GM18499 (cell line): ENCODE data around the gene CNIH2.

Experiments used
- ATAC-seq: cut with Tn5 transposase; IDR thresholded peaks from one replicate; pipeline ENCODE4 v1.9.1; 2021; ENCODE audit warnings: moderate number of reproducible peaks; ENCODE audit not compliant: insufficient read depth, unreplicated experiment

Gene CNIH2

DNA sequence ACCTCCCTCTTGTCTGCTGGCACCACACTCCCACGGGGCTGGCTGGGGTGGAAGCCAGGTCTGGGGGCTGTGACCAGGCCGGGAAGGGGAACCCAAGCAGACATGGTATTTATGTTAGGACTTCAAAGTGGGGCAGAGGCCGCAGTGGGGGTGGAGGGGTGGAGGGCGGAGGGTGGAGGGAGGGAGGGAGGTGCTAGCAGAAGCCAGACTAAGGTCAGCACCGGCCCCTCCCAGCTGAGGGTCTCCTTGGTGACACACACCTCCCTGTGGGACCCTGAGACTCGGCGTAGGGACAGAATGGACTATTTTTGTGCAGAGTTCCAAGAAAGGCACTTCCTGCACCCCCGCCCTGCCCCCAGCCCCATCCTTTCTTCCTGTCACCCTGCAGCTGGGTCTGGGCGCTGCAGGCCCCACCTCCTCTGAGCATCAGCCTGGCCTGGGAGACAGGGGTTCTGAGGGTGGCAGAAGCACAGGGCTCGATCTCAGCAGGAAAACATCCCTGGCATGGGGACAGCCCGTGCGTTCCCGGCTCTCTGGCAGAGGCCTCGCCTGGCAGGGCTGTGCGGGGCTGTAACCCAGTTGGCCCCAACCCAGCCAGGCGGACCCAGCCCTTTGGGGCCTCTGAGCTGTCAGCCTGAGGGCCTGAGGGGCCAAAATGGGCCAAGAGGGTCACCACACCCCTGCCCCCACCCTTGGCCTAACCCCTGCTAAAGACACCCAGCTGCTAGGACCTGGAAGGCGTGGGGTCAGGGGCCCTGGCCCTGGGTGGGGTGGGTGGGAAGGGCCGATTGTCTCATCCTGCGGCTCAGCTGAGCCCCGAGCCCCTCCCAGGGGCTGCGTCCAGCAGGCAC is 48.5 kb downstream of the CNIH2 start:
- ATAC-seq, result no peak

GRCh38 chr11:66327171-66328030 is 49.4 kb downstream of the CNIH2 start:
- no peak for ATAC-seq

GRCh38 chr11:66328031-66328301 is 50.0 kb downstream of the CNIH2 start:
- ATAC-seq, result no peak

GRCh38 chr11:66328302-66329144 is 50.5 kb downstream of the CNIH2 start:
- ATAC-seq, result no peak

GRCh38 chr11:66329165-66329673 is 51.2 kb downstream of the CNIH2 start:
- no peak for ATAC-seq

GRCh38 chr11:66330931-66331330 is 53.0 kb downstream of the CNIH2 start:
- no peak for ATAC-seq

DNA sequence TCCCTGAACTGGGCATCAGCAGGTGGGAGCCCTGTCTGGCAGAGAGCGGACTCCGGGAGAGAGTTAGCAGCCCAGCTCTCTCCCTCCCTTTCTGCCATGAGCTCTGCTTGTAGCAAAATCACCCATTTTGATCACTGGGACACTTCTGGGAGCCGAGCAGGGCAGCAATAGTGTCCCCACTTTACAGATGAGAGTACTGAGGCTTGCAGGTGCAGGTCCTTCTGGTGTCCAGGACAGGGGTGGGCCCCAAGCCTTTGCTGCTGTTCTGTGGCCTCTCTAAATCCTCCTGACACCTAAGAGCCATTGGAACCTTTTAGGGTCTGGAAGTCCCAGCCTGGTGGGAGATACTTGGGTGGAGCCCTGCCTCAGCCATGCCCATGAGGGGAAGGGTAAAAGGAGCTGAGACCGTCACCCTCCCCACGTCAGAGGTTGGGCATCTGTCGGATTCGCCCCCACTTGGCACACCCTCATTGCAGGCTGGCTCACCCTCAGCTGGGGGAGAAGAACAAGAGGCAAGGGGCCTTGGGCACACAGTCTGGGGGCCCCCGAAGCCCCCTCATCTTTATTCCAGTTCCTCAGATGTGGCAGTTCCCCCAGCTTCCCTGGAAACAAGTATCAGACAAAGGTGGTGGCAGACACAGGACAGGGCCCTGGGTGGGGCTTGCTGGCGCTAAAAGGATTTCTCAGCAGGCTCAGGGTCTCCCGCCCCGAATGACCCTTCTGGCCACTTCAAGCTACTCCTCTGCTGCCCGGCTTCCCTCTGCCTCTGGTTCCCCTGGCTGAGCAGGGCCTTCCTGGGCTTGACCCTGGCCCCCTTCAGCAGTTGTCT is 53.8 kb downstream of the CNIH2 start:
- no peak for ATAC-seq

DNA sequence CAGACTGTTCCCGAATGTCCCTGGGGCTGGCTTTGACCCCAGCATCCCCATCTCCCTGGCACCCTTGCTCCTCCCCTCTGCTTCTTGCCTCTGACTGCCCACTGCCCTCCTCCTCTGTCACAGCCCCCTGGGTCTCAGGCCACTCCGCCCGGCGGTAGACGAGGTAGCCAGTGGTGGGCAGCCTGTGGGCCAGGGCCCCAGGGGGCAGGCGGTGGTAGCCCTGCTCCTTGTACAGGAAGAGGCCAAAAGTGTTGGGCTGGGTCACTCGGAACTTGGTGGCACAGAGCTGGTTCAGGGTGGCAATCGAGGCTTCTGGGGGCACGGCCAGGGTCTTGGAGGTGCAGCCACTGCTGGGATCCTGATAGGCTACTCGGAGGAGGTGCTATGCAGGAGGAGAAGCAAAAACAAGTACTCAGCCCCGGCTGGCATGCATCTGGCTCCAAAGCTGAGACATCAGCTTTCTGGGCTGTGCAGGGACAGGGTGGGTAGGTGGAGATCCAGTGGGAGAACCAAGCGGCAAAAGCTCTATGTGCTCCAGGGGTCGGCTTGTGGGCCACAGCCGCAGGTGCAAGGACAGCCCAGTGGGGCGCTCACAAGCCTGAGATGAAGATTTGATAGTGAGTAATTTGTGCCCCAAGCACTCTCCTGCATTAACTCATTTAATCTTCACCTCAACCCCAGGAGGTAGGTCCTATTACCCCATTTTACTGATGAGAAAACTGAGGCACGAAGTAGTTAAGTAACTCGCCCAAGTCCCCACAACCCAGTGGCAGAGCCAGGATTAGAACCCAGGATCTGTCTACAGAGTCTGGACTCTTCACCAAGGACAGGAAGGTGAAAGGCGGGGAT is 54.6 kb downstream of the CNIH2 start:
- no peak for ATAC-seq

GRCh38 chr11:66333220-66333877 is 55.4 kb downstream of the CNIH2 start:
- no peak for ATAC-seq
